Testis (tissue), 3 donors: ENCODE data around the gene EXOSC7. TPM values are rescaled to one million over a fixed set of nuclear protein-coding genes. Genes with fewer than 3 reads are reported as not detected.

Experiments used
- DNase-seq: peaks from one replicate; pipeline ENCODE4 v3.0.0-alpha.2; 2019
- H3K27ac ChIP-seq, 2 donors: fragments of 200-600 bp; sonication (generic); one replicate each; pipeline ENCODE4 v1.5.1; 2019
- H3K27me3 ChIP-seq: fragments of 200-600 bp; sonication (generic); one replicate; pipeline ENCODE4 v1.5.1; 2019
- H3K36me3 ChIP-seq: fragments of 200-600 bp; sonication (generic); one replicate; pipeline ENCODE4 v1.5.1; 2017; ENCODE audit warnings: low read depth; ENCODE audit errors: missing control alignments
- H3K4me1 ChIP-seq: fragments of 200-600 bp; sonication (generic); one replicate; pipeline ENCODE4 v1.5.1; 2019
- H3K4me3 ChIP-seq, 2 donors: fragments of 200-600 bp; sonication (generic); one replicate each; pipeline ENCODE4 v1.5.1; 2017 to 2019
- H3K9me3 ChIP-seq: fragments of 200-600 bp; sonication (generic); one replicate; pipeline ENCODE4 v1.5.1; 2017
- CTCF ChIP-seq, 3 experiments: fragments of 450-650 bp in 2 of 3; fragments of 200-600 bp in 1 of 3; sonication (generic) in 1 of 3; IDR thresholded peaks; one replicate each; pipeline ENCODE4 v1.5.1; 2016 to 2019; ENCODE audit warnings: antibody characterized with exemption in 3 of 3, mild to moderate bottlenecking in 2 of 3, moderate library complexity in 1 of 3
- POLR2A ChIP-seq: fragments of 450-650 bp; IDR thresholded peaks from one replicate; pipeline ENCODE4 v1.6.1; 2017; ENCODE audit warnings: antibody characterized with exemption, mild to moderate bottlenecking, moderate library complexity
- WGBS, 2 donors: methylation state at CpG; one replicate each; pipeline ENCODE4 v1.1.5; 2018; 5-methylcytosine and 5-hydroxymethylcytosine counted together
- intact Hi-C: fragments of 100-400 bp; cut with DNase I; formaldehyde crosslinking; loops from one replicate; pipeline ENCODE4 v1.15.1; 2023; ENCODE audit warnings: low total_unique reads
- polyA plus RNA-seq: library from polyadenylated mRNA; stranded (reverse); fragments of 350-450 nt; fragmentation: Illumina TruSeq; extraction: RNeasy Lipid Tissue Mini Kit (QIAGEN cat#74804); gene quantifications from one replicate; pipeline ENCODE4 v1.2.3, GENCODE V29; 2014; ENCODE audit warnings: low read depth, low replicate concordance; ENCODE audit not compliant: insufficient read depth
- total RNA-seq, 2 donors: library from RNA; depleted of rRNA; stranded (reverse); fragments of >200 nt; gene quantifications; one replicate each; pipeline ENCODE4 v1.2.3, GENCODE V29; 2016

Gene EXOSC7
- total and polyA plus RNA-seq, 3 donors from 2014 or later = 63.3 to 71.5 (median 66.3) TPM

- intact Hi-C loops = no loop called here
- no peak for DNase-seq
Observed at GRCh38 chr3:44963571-44964325, 12.3 kb upstream of the EXOSC7 start.

DNA sequence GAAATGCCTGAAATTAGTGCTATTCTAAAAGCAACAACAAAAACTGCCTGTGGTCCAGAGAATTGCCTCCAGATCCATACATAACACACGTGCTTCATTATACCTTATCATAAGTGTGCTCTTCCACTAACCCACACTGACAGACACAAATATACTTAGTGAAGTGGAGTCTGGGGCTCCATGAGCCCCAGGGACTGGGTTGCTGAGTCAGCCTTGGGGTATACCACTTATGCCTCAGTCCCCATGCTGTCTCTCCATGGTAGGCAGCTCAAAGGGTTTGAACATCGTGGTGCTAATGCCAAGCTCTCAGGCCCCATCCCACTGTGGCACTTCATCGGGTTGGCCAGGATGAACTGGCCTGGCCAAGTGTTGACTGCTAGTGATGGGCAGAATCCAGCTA is 10.9 kb upstream of the EXOSC7 start:
- H3K9me3 ChIP-seq = no peaks in the 10 kb centered on the region
- 86% methylated on average over 1 to 3 of the region's 3 CpGs for WGBS, 2 donors
- no peak overlapping the region for H3K4me3 ChIP-seq
- no peaks in the 10 kb centered on the region for H3K27me3 ChIP-seq
- TF ChIP-seq CTCF (IDR thresholded peaks at IDR 0.05) (no peak), POLR2A (no peak)
- H3K36me3 ChIP-seq = no peaks in the 10 kb centered on the region
- no peak overlapping the region for H3K27ac ChIP-seq
- intact Hi-C loops = no loop called here
- no peaks in the 10 kb centered on the region for H3K4me1 ChIP-seq
- no peak for DNase-seq

More at GRCh38 chr3:44963571-44964325, 12.3 kb upstream of the EXOSC7 start:
- H3K27ac ChIP-seq = no peak overlapping the region
- H3K36me3 ChIP-seq = no peaks in the 10 kb centered on the region
- no peak overlapping the region for H3K4me3 ChIP-seq
- TF ChIP-seq CTCF (IDR thresholded peaks at IDR 0.05) (no peak), POLR2A (no peak)
- H3K27me3 ChIP-seq = no peaks in the 10 kb centered on the region
- H3K9me3 ChIP-seq = no peaks in the 10 kb centered on the region
- no peaks in the 10 kb centered on the region for H3K4me1 ChIP-seq
- 87 to 89% methylated on average over 4 of the region's 4 CpGs for WGBS, 2 donors

- intact Hi-C loops = no loop called here
- 89 to 90% methylated on average over 3 of the region's 3 CpGs for WGBS, 2 donors
- Histone ChIP-seq H3K9me3 (no peaks in the 10 kb centered on the region), H3K27ac (no peak overlapping the region), H3K4me3 (no peak overlapping the region), H3K27me3 (no peaks in the 10 kb centered on the region), H3K36me3 (no peaks in the 10 kb centered on the region), H3K4me1 (no peaks in the 10 kb centered on the region)
- TF ChIP-seq CTCF (IDR thresholded peaks at IDR 0.05) (no peak), POLR2A (no peak)
- DNase-seq = no peak
Observed at GRCh38 chr3:44966795-44967278, 9.2 kb upstream of the EXOSC7 start.

DNA sequence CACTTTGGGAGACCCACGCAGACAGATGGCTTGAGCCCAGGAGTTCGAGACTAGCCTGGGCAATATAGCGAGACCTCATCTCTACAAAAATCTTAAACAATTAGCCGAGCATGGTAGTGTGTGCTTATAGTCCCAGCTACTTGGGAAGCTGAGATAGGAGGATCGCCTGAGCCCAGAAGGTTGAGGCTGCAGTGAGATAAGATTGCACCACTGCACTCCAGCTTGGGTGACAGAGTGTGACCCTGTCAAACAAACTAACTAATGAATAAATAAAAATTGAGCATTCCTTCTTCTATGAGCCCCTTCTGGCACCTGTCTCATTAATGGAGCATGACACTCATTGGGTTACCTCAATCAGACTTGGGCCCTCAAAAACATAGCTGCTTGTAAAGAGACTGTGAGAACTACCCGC is 7.6 kb upstream of the EXOSC7 start:
- 86% methylated on average over 6 of the region's 6 CpGs for WGBS, 2 donors
- H3K9me3 ChIP-seq = no peaks in the 10 kb centered on the region
- no peaks in the 10 kb centered on the region for H3K27me3 ChIP-seq
- no peaks in the 10 kb centered on the region for H3K4me1 ChIP-seq
- H3K27ac ChIP-seq = no peak overlapping the region
- H3K4me3 ChIP-seq = no peak overlapping the region
- H3K36me3 ChIP-seq = no peaks in the 10 kb centered on the region
- DNase-seq = no peak
- intact Hi-C loops = no loop called here
- no peak for TF ChIP-seq CTCF (IDR thresholded peaks at IDR 0.05)
- TF ChIP-seq POLR2A = no peak
